ENCODE data around the gene PARM1. TPM values are rescaled to one million over a fixed set of nuclear protein-coding genes. Genes with fewer than 3 reads are reported as not detected.

The PARM1 gene
- total and polyA plus RNA-seq, 9 of the 15 experiments (the other 6 are each of a cell fraction or from before 2014, with no cell fraction given), result 0.07 TPM; not detected in 8

- TF ChIP-seq MAFG (tag; conservative IDR thresholded peaks at IDR 0.05) (peak; percentile 33), KLF16 (IDR thresholded peaks at IDR 0.05) (no peak), CHD2 (IDR thresholded peaks at IDR 0.05; ENCODE audit: low read depth, low read length) (no peak), SAFB2 (IDR thresholded peaks at IDR 0.05; ENCODE audit: borderline replicate concordance, low read depth, low read length, severe bottlenecking) (no peak), ZBTB8A (IDR thresholded peaks at IDR 0.05; ENCODE audit: partially characterized antibody) (no peak), C11orf30 (IDR thresholded peaks at IDR 0.05; ENCODE audit: low read depth) (peak; percentile 48; the same call in 1 of the 2 replicates)
- TF ChIP-seq, protein P1, sequence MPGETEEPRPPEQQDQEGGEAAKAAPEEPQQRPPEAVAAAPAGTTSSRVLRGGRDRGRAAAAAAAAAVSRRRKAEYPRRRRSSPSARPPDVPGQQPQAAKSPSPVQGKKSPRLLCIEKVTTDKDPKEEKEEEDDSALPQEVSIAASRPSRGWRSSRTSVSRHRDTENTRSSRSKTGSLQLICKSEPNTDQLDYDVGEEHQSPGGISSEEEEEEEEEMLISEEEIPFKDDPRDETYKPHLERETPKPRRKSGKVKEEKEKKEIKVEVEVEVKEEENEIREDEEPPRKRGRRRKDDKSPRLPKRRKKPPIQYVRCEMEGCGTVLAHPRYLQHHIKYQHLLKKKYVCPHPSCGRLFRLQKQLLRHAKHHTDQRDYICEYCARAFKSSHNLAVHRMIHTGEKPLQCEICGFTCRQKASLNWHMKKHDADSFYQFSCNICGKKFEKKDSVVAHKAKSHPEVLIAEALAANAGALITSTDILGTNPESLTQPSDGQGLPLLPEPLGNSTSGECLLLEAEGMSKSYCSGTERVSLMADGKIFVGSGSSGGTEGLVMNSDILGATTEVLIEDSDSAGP (CRISPR knock-in tag; IDR thresholded peaks at IDR 0.05), result no peak
These were observed 76.2 kb downstream of the PARM1 start (continued) for GRCh38 chr4:75009138-75009537.

DNA sequence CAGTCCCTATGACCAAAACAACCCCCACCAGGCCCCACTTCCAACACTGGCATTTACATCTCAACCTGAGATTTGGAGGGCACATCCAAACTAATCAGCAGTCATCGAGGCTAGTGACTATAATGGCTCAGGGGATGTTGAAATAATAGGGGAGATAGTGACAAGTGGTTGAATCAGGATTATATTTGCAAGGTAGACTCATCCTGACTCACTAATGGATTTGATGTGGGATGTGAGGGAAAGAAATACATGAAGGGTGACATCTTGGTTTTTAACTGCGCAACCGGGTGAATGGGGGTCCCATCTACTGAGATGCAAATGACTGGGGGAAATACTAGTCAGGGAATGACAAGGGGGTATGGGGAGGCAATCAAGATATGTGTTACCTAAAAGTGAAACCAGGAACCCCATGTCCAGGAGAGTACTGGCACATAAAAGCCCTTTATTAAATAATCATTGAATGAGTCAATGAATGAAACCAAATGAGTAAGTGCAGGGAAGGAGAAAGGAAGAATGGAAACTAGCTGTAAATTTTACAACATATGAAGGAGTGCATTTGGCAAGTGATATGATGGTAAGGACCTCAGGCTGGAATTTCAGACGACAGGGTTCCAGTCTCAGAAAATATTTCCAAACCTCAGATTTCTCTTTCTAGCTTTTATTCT, 78.3 kb downstream of the PARM1 start:
- no peaks in the 10 kb centered on the region for H3K79me2 ChIP-seq (ENCODE audit: control insufficient read depth, insufficient read depth, low read length)
- H3K9me1 ChIP-seq (ENCODE audit: control insufficient read depth, insufficient read depth, low read length), result no peaks in the 10 kb centered on the region
- no peak overlapping the region for H3K4me3 ChIP-seq
- H3K27me3 ChIP-seq (ENCODE audit: control insufficient read depth in 2 of 2, insufficient read depth in 2 of 2, low read length in 2 of 2), result no peaks in the 10 kb centered on the region
- BruUV-seq (replicated peaks), result no TSS peak
- H3K27ac ChIP-seq (ENCODE audit: extremely low read depth, low read depth, low read length), result no peak overlapping the region
- in situ Hi-C loops (cut with MboI) (no loop called here), intact Hi-C loops (cut with micrococcal nuclease) (no loop called here)
- ATAC-seq (no peak), FAIRE-seq (no peak), DNase-seq (ENCODE audit: extremely low read depth in 1 of 4, low spot score in 3 of 4) (no peak)
- 3% methylated on average over 4 of the region's 4 CpGs for WGBS (ENCODE audit: insufficient coverage, low coverage, missing lambda C conversion rate)
- CTCF ChIA-PET (ENCODE audit: low intra/inter-chr PET ratio), result no interaction called here
- POLR2A ChIA-PET, result no interaction called here
- H2AFZ ChIP-seq (ENCODE audit: low read depth, low read length), result no peak overlapping the region
- no peaks in the 10 kb centered on the region for H3K36me3 ChIP-seq (ENCODE audit: control insufficient read depth, insufficient read depth, low read length)
- H3K4me1 ChIP-seq (replicated peaks in 1 of 2; ENCODE audit: control insufficient read depth in 2 of 2, insufficient read depth in 2 of 2, low read length in 2 of 2), result no peaks in the 10 kb centered on the region
- no peaks in the 10 kb centered on the region for H3K9me3 ChIP-seq (replicated peaks; ENCODE audit: control insufficient read depth, insufficient read depth, low read depth, low read length)
- H4K20me1 ChIP-seq (replicated peaks; ENCODE audit: control insufficient read depth, insufficient read depth, low read length), result no peaks in the 10 kb centered on the region
- H3K4me2 ChIP-seq (ENCODE audit: insufficient read depth, low read length), result no peak overlapping the region
- no peak overlapping the region for H3K9ac ChIP-seq (ENCODE audit: insufficient read depth in 1 of 2, low read depth in 2 of 2, low read length in 2 of 2)
- TF ChIP-seq CBFA2T2 (conservative IDR thresholded peaks at IDR 0.05) (no peak), ZNF740 (CRISPR knock-in tag; IDR thresholded peaks at IDR 0.05) (no peak), ZNF740 (tag; IDR thresholded peaks at IDR 0.05) (no peak), WHSC1 (IDR thresholded peaks at IDR 0.05; ENCODE audit: low read length) (no peak), ZNF586 (CRISPR knock-in tag; conservative IDR thresholded peaks at IDR 0.05) (no peak), DIDO1 (tag; IDR thresholded peaks at IDR 0.05; ENCODE audit: low read depth) (no peak), SMAD4 (CRISPR knock-in tag; conservative IDR thresholded peaks at IDR 0.05) (no peak), RBFOX2 (IDR thresholded peaks at IDR 0.05; ENCODE audit: low read depth, low read length) (no peak)
- TF ChIP-seq, protein P2, sequence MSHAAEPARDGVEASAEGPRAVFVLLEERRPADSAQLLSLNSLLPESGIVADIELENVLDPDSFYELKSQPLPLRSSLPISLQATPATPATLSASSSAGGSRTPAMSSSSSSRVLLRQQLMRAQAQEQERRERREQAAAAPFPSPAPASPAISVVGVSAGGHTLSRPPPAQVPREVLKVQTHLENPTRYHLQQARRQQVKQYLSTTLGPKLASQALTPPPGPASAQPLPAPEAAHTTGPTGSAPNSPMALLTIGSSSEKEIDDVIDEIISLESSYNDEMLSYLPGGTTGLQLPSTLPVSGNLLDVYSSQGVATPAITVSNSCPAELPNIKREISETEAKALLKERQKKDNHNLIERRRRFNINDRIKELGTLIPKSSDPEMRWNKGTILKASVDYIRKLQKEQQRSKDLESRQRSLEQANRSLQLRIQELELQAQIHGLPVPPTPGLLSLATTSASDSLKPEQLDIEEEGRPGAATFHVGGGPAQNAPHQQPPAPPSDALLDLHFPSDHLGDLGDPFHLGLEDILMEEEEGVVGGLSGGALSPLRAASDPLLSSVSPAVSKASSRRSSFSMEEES (CRISPR knock-in tag; IDR thresholded peaks at IDR 0.05), result no peak
- TF ChIP-seq, protein P3, sequence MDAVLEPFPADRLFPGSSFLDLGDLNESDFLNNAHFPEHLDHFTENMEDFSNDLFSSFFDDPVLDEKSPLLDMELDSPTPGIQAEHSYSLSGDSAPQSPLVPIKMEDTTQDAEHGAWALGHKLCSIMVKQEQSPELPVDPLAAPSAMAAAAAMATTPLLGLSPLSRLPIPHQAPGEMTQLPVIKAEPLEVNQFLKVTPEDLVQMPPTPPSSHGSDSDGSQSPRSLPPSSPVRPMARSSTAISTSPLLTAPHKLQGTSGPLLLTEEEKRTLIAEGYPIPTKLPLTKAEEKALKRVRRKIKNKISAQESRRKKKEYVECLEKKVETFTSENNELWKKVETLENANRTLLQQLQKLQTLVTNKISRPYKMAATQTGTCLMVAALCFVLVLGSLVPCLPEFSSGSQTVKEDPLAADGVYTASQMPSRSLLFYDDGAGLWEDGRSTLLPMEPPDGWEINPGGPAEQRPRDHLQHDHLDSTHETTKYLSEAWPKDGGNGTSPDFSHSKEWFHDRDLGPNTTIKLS (IDR thresholded peaks at IDR 0.05; ENCODE audit: borderline replicate concordance, low read depth), result no peak
